AG20443 (cell line): ENCODE measurements around the gene STK26.
"Not testable (repeated sequence)": the region's sequence is repeated elsewhere in the genome, so short reads cannot be mapped to it uniquely, and the experiment has no call there.

ENCODE experiments used
- DNase-seq: peaks from one replicate; pipeline ENCODE4 v3.0.0; 2012; ENCODE audit warnings: low spot score, mixed read lengths

The STK26 gene

GRCh38 chrX:132022967-132023895 is at the start of gene STK26:
Gene STK26 (plus strand): TSS chrX:132023302. CDS start chrX:132023618, 316 bp downstream.
- DNase-seq, result peak; percentile 72

GRCh38 chrX:131975851-131976250 is 47.3 kb upstream of the STK26 start:
- no peak for DNase-seq

- DNase-seq, result no peak
Observed at GRCh38 chrX:131977619-131978018, 45.5 kb upstream of the STK26 start.

GRCh38 chrX:131979116-131979515 is 44.0 kb upstream of the STK26 start:
- no peak for DNase-seq

GRCh38 chrX:131985526-131986049 is 37.5 kb upstream of the STK26 start:
- DNase-seq, result no peak

- no peak for DNase-seq
Observed at GRCh38 chrX:131987252-131987651, 35.9 kb upstream of the STK26 start.

GRCh38 chrX:131988236-131988635 is 34.9 kb upstream of the STK26 start:
- no peak for DNase-seq

- DNase-seq, result no peak
Observed at GRCh38 chrX:132001127-132001526, 22.0 kb upstream of the STK26 start.

GRCh38 chrX:132004728-132005127 is 18.4 kb upstream of the STK26 start:
- no peak for DNase-seq

GRCh38 chrX:132009350-132009749 is 13.8 kb upstream of the STK26 start:
- no peak for DNase-seq

- DNase-seq, result not testable (repeated sequence)
Observed at GRCh38 chrX:132010213-132010612, 12.9 kb upstream of the STK26 start.

- DNase-seq, result no peak
Observed at GRCh38 chrX:132015875-132016274, 7.2 kb upstream of the STK26 start.

GRCh38 chrX:132016628-132017430 is 6.3 kb upstream of the STK26 start:
- no peak for DNase-seq

GRCh38 chrX:132017431-132018185 is 5.5 kb upstream of the STK26 start:
- no peak for DNase-seq

- peak; percentile 1 for DNase-seq
Observed at GRCh38 chrX:132022198-132022966, 720 bp upstream of the STK26 start.

- DNase-seq, result no peak
Observed at GRCh38 chrX:132023896-132024386, 839 bp downstream of the STK26 start.

- DNase-seq, result no peak
Observed at GRCh38 chrX:132025041-132025440, 1.9 kb downstream of the STK26 start.

GRCh38 chrX:132030264-132030663 is 7.2 kb downstream of the STK26 start:
- no peak for DNase-seq

GRCh38 chrX:132031867-132032266 is 8.8 kb downstream of the STK26 start:
- no peak for DNase-seq

- DNase-seq, result no peak
Observed at GRCh38 chrX:132033166-132033565, 10.1 kb downstream of the STK26 start.

- no peak for DNase-seq
Observed at GRCh38 chrX:132034648-132035047, 11.5 kb downstream of the STK26 start.
